GM19395 (cell line): ENCODE data around the gene PER1.

ENCODE experiments used
- ATAC-seq: cut with Tn5 transposase; IDR thresholded peaks from one replicate; pipeline ENCODE4 v1.9.1; 2021; ENCODE audit warnings: mild to moderate bottlenecking, moderate library complexity; ENCODE audit not compliant: unreplicated experiment

Gene PER1

GRCh38 chr17:8142887-8143580 is 9.2 kb downstream of the PER1 start:
- ATAC-seq, result no peak

GRCh38 chr17:8142158-8142886 is 9.9 kb downstream of the PER1 start:
- ATAC-seq, result no peak

- no peak for ATAC-seq
These were observed 10.5 kb downstream of the PER1 start for GRCh38 chr17:8141741-8142140.

- ATAC-seq, result no peak
These were observed 11.2 kb downstream of the PER1 start for GRCh38 chr17:8141045-8141444.

GRCh38 chr17:8140065-8141029 is 11.9 kb downstream of the PER1 start:
- ATAC-seq, result no peak

GRCh38 chr17:8138672-8139371 is 13.4 kb downstream of the PER1 start:
- peak; percentile 78 for ATAC-seq

- no peak for ATAC-seq
These were observed 13.9 kb downstream of the PER1 start for GRCh38 chr17:8138374-8138671.

GRCh38 chr17:8137645-8138373 is 14.4 kb downstream of the PER1 start:
- ATAC-seq, result no peak

GRCh38 chr17:8133941-8134340 is 18.3 kb downstream of the PER1 start:
- ATAC-seq, result no peak

GRCh38 chr17:8133399-8133798 is 18.8 kb downstream of the PER1 start:
- no peak for ATAC-seq

GRCh38 chr17:8131844-8132441 is 20.3 kb downstream of the PER1 start:
- no peak for ATAC-seq

- no peak for ATAC-seq
These were observed 23.9 kb downstream of the PER1 start for GRCh38 chr17:8128125-8128784.

GRCh38 chr17:8126491-8127066 is 25.6 kb downstream of the PER1 start:
- ATAC-seq, result no peak

- ATAC-seq, result no peak
These were observed 26.2 kb downstream of the PER1 start for GRCh38 chr17:8125947-8126490.

- no peak for ATAC-seq
These were observed 26.9 kb downstream of the PER1 start for GRCh38 chr17:8125154-8125946.

- ATAC-seq, result no peak
These were observed 27.7 kb downstream of the PER1 start for GRCh38 chr17:8124350-8125153.

- no peak for ATAC-seq
These were observed 28.4 kb downstream of the PER1 start, which contains the start of gene HES7 for GRCh38 chr17:8123695-8124349. Gene HES7, minus strand, starts transcription at chr17:8124106. Its CDS starts 22 bp downstream, at chr17:8124084.
